ENCODE data around the gene CHTF18.
"Not testable (repeated sequence)": the region's sequence is repeated elsewhere in the genome, so short reads cannot be mapped to it uniquely, and the experiment has no call there.

CHTF18 gene

GRCh38 chr16:788399-789126, at the start of gene CHTF18:
CHTF18 (plus strand) TSS chr16:788620; CDS start chr16:788685, 65 bp downstream.
- peak; percentile 94 for DNase-seq

- no peak for DNase-seq
These were observed 48.6 kb upstream of the CHTF18 start for GRCh38 chr16:739560-740458.

- DNase-seq = no peak
These were observed 48.0 kb upstream of the CHTF18 start for GRCh38 chr16:740459-740763.

- DNase-seq = peak; percentile 95
These were observed 47.5 kb upstream of the CHTF18 start, which contains the start of gene CIAO3 for GRCh38 chr16:740764-741505. CIAO3 (minus strand) TSS chr16:740997; CDS start chr16:740985, 12 bp downstream.

- no peak for DNase-seq
These were observed 46.3 kb upstream of the CHTF18 start for GRCh38 chr16:741986-742629.

- not testable (repeated sequence) for DNase-seq
These were observed 45.5 kb upstream of the CHTF18 start for GRCh38 chr16:742894-743293.

GRCh38 chr16:743794-744500, 44.5 kb upstream of the CHTF18 start:
- peak; percentile 40 for DNase-seq

- DNase-seq = peak; percentile 39
These were observed 42.7 kb upstream of the CHTF18 start for GRCh38 chr16:745739-746138.

GRCh38 chr16:746637-747036, 41.8 kb upstream of the CHTF18 start:
- DNase-seq = no peak

- no peak for DNase-seq
These were observed 40.3 kb upstream of the CHTF18 start for GRCh38 chr16:747978-748746.

GRCh38 chr16:749010-749409, 39.4 kb upstream of the CHTF18 start:
- DNase-seq = no peak

GRCh38 chr16:750485-750884, 37.9 kb upstream of the CHTF18 start:
- no peak for DNase-seq

- DNase-seq = no peak
These were observed 37.0 kb upstream of the CHTF18 start for GRCh38 chr16:751152-752006.

GRCh38 chr16:752007-752312, 36.5 kb upstream of the CHTF18 start:
- no peak for DNase-seq

- not testable (repeated sequence) for DNase-seq
These were observed 34.3 kb upstream of the CHTF18 start for GRCh38 chr16:754121-754607.

- no peak for DNase-seq
These were observed 33.8 kb upstream of the CHTF18 start for GRCh38 chr16:754656-755055.

GRCh38 chr16:756428-756827, 32.0 kb upstream of the CHTF18 start:
- no peak for DNase-seq

- no peak for DNase-seq
These were observed 29.1 kb upstream of the CHTF18 start for GRCh38 chr16:759110-759910.

GRCh38 chr16:760065-760464, 28.4 kb upstream of the CHTF18 start:
- DNase-seq = no peak

Data from activated CD4-positive, alpha-beta T cell treated with anti-CD3 and anti-CD28 coated beads for 48 hours (primary cell).